H9 (cell line): Measurements from ENCODE around the gene TSPEAR. TPM values are rescaled to one million over a fixed set of nuclear protein-coding genes. Genes with fewer than 3 reads are reported as not detected.
A peak's percentile ranks its signal among the peaks of the same experiment; 100 is the strongest.

ENCODE experiments used
- DNase-seq: peaks from one replicate; pipeline ENCODE4 v3.0.0-alpha.2; 2017
- H2AFZ ChIP-seq: one replicate; pipeline ENCODE4 v1.6.1; 2013; ENCODE audit warnings: mild to moderate bottlenecking, low read length, control low read depth, moderate library complexity
- H2AK5ac ChIP-seq: 2 replicates; pipeline ENCODE4 v1.6.1; 2013; ENCODE audit warnings: low read length, control low read depth, mixed read lengths; ENCODE audit not compliant: insufficient read length
- H2BK120ac ChIP-seq: one replicate; pipeline ENCODE4 v1.6.1; 2013; ENCODE audit warnings: low read depth, mild to moderate bottlenecking, low read length, control low read depth, inconsistent platforms; ENCODE audit not compliant: poor library complexity, severe bottlenecking
- H2BK12ac ChIP-seq: 2 replicates; pipeline ENCODE4 v1.6.1; 2013; ENCODE audit warnings: low read length, control low read depth, mixed read lengths, low read depth; ENCODE audit not compliant: insufficient read length
- H2BK15ac ChIP-seq: 2 replicates; pipeline ENCODE4 v1.6.1; 2013; ENCODE audit warnings: low read depth, low read length, control low read depth
- H2BK20ac ChIP-seq: one replicate; pipeline ENCODE4 v1.6.1; 2013; ENCODE audit warnings: low read depth, mild to moderate bottlenecking, low read length, control low read depth, inconsistent platforms; ENCODE audit not compliant: poor library complexity, severe bottlenecking
- H2BK5ac ChIP-seq: 2 replicates; pipeline ENCODE4 v1.6.1; 2013; ENCODE audit warnings: low read length, control low read depth, mixed read lengths; ENCODE audit not compliant: insufficient read length
- H3K14ac ChIP-seq: 2 replicates; pipeline ENCODE4 v1.6.1; 2013; ENCODE audit warnings: low read length, control low read depth; ENCODE audit not compliant: insufficient read depth
- H3K18ac ChIP-seq: 2 replicates; pipeline ENCODE4 v1.6.1; 2013; ENCODE audit warnings: low read depth, mild to moderate bottlenecking, mixed read lengths, low read length, control low read depth; ENCODE audit not compliant: insufficient read length
- H3K23ac ChIP-seq: 2 replicates; pipeline ENCODE4 v1.6.1; 2013; ENCODE audit warnings: low read length, control low read depth, mixed read lengths, low read depth; ENCODE audit not compliant: insufficient read length
- H3K23me2 ChIP-seq: 2 replicates; pipeline ENCODE4 v1.6.1; 2013; ENCODE audit warnings: low read depth, mild to moderate bottlenecking, mixed read lengths, low read length, control low read depth; ENCODE audit not compliant: insufficient read length, poor library complexity, severe bottlenecking
- H3K27ac ChIP-seq: 2 replicates; pipeline ENCODE4 v1.5.1; 2013; ENCODE audit warnings: low read length, control low read depth, mixed read lengths, low read depth; ENCODE audit not compliant: insufficient read length
- H3K27me3 ChIP-seq: 2 replicates; pipeline ENCODE4 v1.6.1; 2013; ENCODE audit warnings: low read length, control low read depth, inconsistent platforms; ENCODE audit not compliant: insufficient read depth
- H3K4ac ChIP-seq: 2 replicates; pipeline ENCODE4 v1.6.1; 2013; ENCODE audit warnings: low read depth, mild to moderate bottlenecking, control low read depth, inconsistent platforms, low read length, moderate library complexity
- H3K4me1 ChIP-seq: 2 replicates; pipeline ENCODE4 v1.6.1; 2013; ENCODE audit warnings: low read length, control low read depth, inconsistent platforms; ENCODE audit not compliant: insufficient read depth
- H3K4me2 ChIP-seq: 2 replicates; pipeline ENCODE4 v1.6.1; 2013; ENCODE audit warnings: low read length, control low read depth, mixed read lengths; ENCODE audit not compliant: insufficient read length, insufficient read depth
- H3K56ac ChIP-seq: 2 replicates; pipeline ENCODE4 v1.6.1; 2013; ENCODE audit warnings: low read depth, mild to moderate bottlenecking, mixed read lengths, low read length, control low read depth; ENCODE audit not compliant: insufficient read length
- H3K79me1 ChIP-seq: 2 replicates; pipeline ENCODE4 v1.6.1; 2013; ENCODE audit warnings: low read depth, mild to moderate bottlenecking, moderate library complexity, low read length, control low read depth, inconsistent platforms; ENCODE audit not compliant: insufficient read depth, poor library complexity, severe bottlenecking
- H3K79me2 ChIP-seq: 2 replicates; pipeline ENCODE4 v1.6.1; 2013; ENCODE audit warnings: low read length, control low read depth, inconsistent platforms; ENCODE audit not compliant: insufficient read depth
- H3K9ac ChIP-seq: 2 replicates; pipeline ENCODE4 v1.6.1; 2013; ENCODE audit warnings: low read length, control low read depth, mixed read lengths; ENCODE audit not compliant: insufficient read length; ENCODE audit errors: extremely low read depth
- H3K9me3 ChIP-seq: one replicate; pipeline ENCODE4 v1.6.1; 2013; ENCODE audit warnings: low read depth, low read length, inconsistent platforms; ENCODE audit not compliant: control insufficient read depth
- H3T11ph ChIP-seq: one replicate; pipeline ENCODE4 v1.6.1; 2013; ENCODE audit warnings: mild to moderate bottlenecking, low read length, control low read depth, inconsistent platforms
- H4K20me1 ChIP-seq: one replicate; pipeline ENCODE4 v1.6.1; 2013; ENCODE audit not compliant: control insufficient read depth, insufficient read length, insufficient read depth
- H4K5ac ChIP-seq: 2 replicates; pipeline ENCODE4 v1.6.1; 2013; ENCODE audit warnings: low read depth, mild to moderate bottlenecking, mixed read lengths, low read length, control low read depth; ENCODE audit not compliant: insufficient read length
- H4K8ac ChIP-seq: replicated peaks from 2 replicates; pipeline ENCODE4 v1.6.1; 2013; ENCODE audit warnings: low read length, control low read depth, mixed read lengths, low read depth; ENCODE audit not compliant: insufficient read length
- H4K91ac ChIP-seq: 2 replicates; pipeline ENCODE4 v1.6.1; 2013; ENCODE audit warnings: low read depth, mild to moderate bottlenecking, moderate library complexity, mixed read lengths, low read length, control low read depth; ENCODE audit not compliant: insufficient read length
- H3K27ac Mint-ChIP-seq, 3 experiments: 2 replicates in 2 of 3; 3 replicates in 1 of 3; pipeline ENCODE4 v1.8.0; 2020 to 2021; ENCODE audit warnings: mixed read lengths in 3 of 3, mild to moderate bottlenecking in 1 of 3, moderate library complexity in 1 of 3
- H3K27me3 Mint-ChIP-seq: 2 replicates; pipeline ENCODE4 v1.8.0; 2021; ENCODE audit warnings: low read depth, mild to moderate bottlenecking, moderate library complexity, mixed read lengths
- H3K36me3 Mint-ChIP-seq, 3 experiments: 2 replicates in 2 of 3; 3 replicates in 1 of 3; pipeline ENCODE4 v1.8.0; 2020 to 2021; ENCODE audit warnings: low read depth in 3 of 3, mixed read lengths in 3 of 3; ENCODE audit not compliant: insufficient read depth in 1 of 3
- H3K4me1 Mint-ChIP-seq, 2 experiments: 2 replicates each; pipeline ENCODE4 v1.8.0; 2020; ENCODE audit warnings: mixed read lengths in 2 of 2
- H3K4me3 Mint-ChIP-seq, 2 experiments: 2 replicates in 1 of 2; 3 replicates in 1 of 2; pipeline ENCODE4 v1.8.0; 2020 to 2021; ENCODE audit warnings: mild to moderate bottlenecking in 2 of 2, mixed read lengths in 2 of 2, moderate library complexity in 1 of 2
- H3K9me3 Mint-ChIP-seq, 2 experiments: 2 replicates in 1 of 2; 3 replicates in 1 of 2; pipeline ENCODE4 v1.8.0; 2020; ENCODE audit warnings: mild to moderate bottlenecking in 2 of 2, mixed read lengths in 2 of 2, moderate library complexity in 1 of 2
- WGBS: extraction: QIAGEN DNeasy Blood & Tissue Kit; methylation state at CpG from one replicate; pipeline ENCODE4 v1.1.7; 2013; ENCODE audit warnings: missing lambda C conversion rate, low lambda C conversion rate, mixed read lengths; ENCODE audit not compliant: insufficient read length; ENCODE audit errors: extremely low coverage; 5-methylcytosine and 5-hydroxymethylcytosine counted together
- total RNA-seq: library from RNA; stranded (reverse); gene quantifications from 2 replicates; pipeline ENCODE4 v1.2.1, GENCODE V29; 2021
- TF ChIP-seq, protein P1 (sequence below): fragments of 200-600 bp; sonication (generic); conservative IDR thresholded peaks from 3 replicates; pipeline ENCODE4 v1.8.0; 2021; ENCODE audit warnings: antibody characterized with exemption, mild to moderate bottlenecking

TSPEAR gene
- total RNA-seq, 1 experiment from 2014 or later, result 1.3 TPM

GRCh38 chr21:44732263-44732662 is 20.9 kb upstream of the TSPEAR start:
- H2BK5ac ChIP-seq, result no peak overlapping the region
- H4K5ac ChIP-seq, result no peak overlapping the region
- H3K4me2 ChIP-seq, result no peak overlapping the region
- H2BK15ac ChIP-seq, result no peak overlapping the region
- no peak overlapping the region for H2AFZ ChIP-seq
- peak; percentile 21 for DNase-seq
- TF ChIP-seq, protein P1, sequence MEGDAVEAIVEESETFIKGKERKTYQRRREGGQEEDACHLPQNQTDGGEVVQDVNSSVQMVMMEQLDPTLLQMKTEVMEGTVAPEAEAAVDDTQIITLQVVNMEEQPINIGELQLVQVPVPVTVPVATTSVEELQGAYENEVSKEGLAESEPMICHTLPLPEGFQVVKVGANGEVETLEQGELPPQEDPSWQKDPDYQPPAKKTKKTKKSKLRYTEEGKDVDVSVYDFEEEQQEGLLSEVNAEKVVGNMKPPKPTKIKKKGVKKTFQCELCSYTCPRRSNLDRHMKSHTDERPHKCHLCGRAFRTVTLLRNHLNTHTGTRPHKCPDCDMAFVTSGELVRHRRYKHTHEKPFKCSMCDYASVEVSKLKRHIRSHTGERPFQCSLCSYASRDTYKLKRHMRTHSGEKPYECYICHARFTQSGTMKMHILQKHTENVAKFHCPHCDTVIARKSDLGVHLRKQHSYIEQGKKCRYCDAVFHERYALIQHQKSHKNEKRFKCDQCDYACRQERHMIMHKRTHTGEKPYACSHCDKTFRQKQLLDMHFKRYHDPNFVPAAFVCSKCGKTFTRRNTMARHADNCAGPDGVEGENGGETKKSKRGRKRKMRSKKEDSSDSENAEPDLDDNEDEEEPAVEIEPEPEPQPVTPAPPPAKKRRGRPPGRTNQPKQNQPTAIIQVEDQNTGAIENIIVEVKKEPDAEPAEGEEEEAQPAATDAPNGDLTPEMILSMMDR, result no peak
- H3K4me1 ChIP-seq, result no peaks in the 10 kb centered on the region
- no peaks in the 10 kb centered on the region for H3K79me2 ChIP-seq
- H2BK20ac ChIP-seq, result no peak overlapping the region
- H3K14ac ChIP-seq, result no peak overlapping the region
- H2BK120ac ChIP-seq, result no peak overlapping the region
- H4K8ac ChIP-seq, result no peak overlapping the region
- no peak overlapping the region for H2BK12ac ChIP-seq
- Mint-ChIP-seq H3K4me1 (peaks cover 41 to 42% of the 10 kb centered on the region in 2 experiments), H3K27ac (no peak overlapping the region), H3K27me3 (peaks cover 9% of the 10 kb centered on the region), H3K9me3 (no peaks in the 10 kb centered on the region), H3K36me3 (peaks cover 0 to 10% (median 2%) of the 10 kb centered on the region in 3 experiments; a peak in 3 of 7 replicates), H3K4me3 (no peak overlapping the region)
- no peak overlapping the region for H3K4ac ChIP-seq
- no peaks in the 10 kb centered on the region for H3K79me1 ChIP-seq
- H3K23ac ChIP-seq, result no peak overlapping the region
- H4K20me1 ChIP-seq, result no peaks in the 10 kb centered on the region
- H2AK5ac ChIP-seq, result no peak overlapping the region
- no peak overlapping the region for H3K27ac ChIP-seq
- H3K27me3 ChIP-seq, result no peaks in the 10 kb centered on the region
- no peaks in the 10 kb centered on the region for H3K9me3 ChIP-seq
- H3K18ac ChIP-seq, result no peak overlapping the region
- no peak overlapping the region for H3T11ph ChIP-seq
- peaks cover 3% of the 10 kb centered on the region for H3K23me2 ChIP-seq
- no peak overlapping the region for H4K91ac ChIP-seq
- no peak overlapping the region for H3K56ac ChIP-seq
- no peak overlapping the region for H3K9ac ChIP-seq
- no CpG with 5 or more reads among the region's 10 CpGs for WGBS
